ENCODE results near the gene CLCNKA.
A peak's percentile ranks its signal among the peaks of the same experiment; 100 is the strongest.
"Not testable (repeated sequence)": the region's sequence is repeated elsewhere in the genome, so short reads cannot be mapped to it uniquely, and the experiment has no call there.

Gene CLCNKA

DNA sequence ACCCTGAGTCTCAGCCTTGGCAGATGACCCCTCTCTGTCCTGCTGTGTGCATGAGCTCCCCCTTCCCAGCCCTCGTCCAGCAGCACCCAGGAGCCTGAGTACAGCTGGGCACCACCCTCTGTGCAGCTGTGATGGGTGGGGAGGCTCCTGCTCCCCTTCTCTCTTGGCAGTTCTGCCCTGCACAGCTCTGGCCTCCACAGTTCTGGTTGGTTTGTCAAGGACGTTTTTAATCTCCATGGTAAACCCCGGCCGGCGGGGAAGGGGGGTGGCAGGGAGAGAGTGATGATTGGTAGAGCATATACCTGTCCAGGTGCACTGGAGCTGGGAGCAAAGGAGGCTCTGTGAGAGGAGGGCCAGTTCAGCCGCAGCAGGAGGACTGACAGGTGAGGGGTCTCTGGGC lies at the start of gene CLCNKA:
Gene CLCNKA, plus strand, starts transcription at position 356 of the 400 bp plus-strand sequence. CDS start 584 bp downstream, outside the sequence.
- no peak for DNase-seq

- no peak for DNase-seq
Measured at GRCh38 chr1:15972409-15972808, 49.4 kb upstream of the CLCNKA start.

DNA sequence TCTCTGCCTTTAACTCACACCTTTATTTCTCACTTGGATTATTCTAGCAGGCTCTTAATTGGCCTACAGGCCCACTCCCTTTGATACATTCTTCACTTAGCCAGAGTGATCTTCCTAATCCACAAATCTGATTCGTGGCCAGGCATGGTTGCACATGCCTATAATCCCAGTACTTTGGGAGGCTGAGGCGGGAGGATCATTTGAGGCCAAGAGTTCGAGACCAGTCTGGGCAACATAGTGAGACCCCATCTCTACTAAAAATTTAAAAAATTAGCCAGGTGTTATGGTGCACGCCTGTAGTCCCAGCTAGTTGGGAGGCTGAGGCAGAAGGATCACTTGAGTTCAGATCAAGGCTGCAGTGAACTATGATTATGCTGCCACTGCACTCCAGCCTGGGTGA lies 48.1 kb upstream of the CLCNKA start:
- no peak for DNase-seq

DNA sequence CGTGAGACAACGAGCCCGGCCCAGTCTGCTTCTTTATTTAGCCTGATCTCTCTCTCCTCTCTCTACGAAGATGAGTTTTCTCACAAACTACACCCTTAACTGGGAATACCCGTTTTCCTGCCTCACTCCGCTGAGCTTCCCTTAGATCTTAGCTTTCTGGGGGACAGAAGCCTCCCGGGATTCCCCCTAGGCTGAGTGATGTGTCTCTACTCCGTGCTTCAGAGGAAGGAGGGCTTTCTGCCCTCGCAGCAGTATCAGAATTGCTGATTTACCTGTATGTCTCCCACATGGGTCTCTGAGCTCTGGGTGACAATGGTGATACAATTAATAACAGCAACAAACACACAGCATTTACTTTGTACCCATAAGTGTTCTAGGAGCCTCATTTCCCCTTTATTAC lies 47.0 kb upstream of the CLCNKA start:
- DNase-seq: peak; percentile 30 to 49

DNA sequence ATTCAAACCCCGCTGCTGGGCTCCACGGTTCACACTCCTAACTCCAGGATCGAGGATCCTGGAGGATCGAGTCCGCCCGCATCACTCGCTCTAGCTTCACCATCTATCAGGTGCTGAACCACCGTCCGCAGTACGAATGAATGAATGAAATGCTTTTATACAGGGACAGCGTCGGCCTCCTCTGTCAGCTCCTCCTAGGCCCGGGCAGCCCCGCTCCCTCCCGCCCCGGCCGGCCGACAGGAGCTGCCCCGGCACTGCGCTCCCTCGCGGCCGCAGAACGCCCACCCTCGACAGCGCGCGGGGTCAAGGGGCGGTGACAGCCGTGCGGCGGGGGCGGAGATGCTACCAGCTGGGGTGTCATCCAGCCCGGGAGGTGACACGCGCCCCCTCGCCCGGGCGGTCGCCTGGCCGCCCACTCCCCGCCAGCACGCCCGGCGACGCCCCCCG lies 46.5 kb upstream of the CLCNKA start:
- peak; percentile 79 to 81 for DNase-seq

DNA sequence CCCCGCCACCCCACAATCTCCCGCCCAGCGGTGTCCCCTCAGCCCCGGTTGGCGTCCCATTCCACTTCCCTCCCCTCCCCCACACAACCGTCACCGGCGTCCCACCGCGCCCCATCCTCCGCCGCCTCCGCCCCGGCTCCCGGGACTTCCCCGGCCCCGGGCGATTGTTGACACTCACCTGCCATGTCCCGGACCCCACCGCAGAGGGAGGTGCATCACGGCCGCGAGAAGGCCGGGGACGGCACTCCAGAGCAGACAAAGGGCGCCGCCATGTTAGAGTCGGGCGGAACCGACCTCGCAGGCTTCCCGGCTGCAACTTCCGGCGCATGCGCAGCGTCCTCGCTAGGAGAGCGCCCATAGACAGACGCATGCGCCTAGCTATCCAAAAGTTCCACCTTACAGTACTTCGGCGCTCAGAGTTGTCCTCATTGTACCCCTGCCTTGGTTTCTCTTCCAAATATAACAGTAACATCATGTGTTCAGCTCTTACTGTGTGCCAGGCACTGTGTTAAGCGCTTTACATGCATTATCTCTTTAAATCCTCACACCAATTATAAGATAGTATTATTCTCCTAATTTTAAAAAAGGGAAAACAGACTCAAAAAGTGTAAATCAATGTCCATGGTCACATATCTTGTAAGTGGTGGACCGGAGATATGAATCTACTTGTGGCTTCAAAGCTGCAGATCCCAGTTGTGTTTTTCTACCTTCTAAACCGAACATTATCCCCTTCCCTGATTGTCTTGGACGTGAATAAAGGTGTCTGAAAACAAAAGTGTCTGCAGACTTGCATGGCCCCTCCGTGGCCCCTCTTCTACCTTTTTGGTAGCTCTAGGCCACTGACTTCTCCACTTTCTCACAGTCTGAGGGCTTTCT lies 45.8 kb upstream of the CLCNKA start, which contains the start of gene ZBTB17:
Gene ZBTB17, minus strand, starts transcription at position 297 of the 876 bp plus-strand sequence. CDS start 27,606 bp downstream, outside the sequence.
- DNase-seq: peak; percentile 96 to 97

DNA sequence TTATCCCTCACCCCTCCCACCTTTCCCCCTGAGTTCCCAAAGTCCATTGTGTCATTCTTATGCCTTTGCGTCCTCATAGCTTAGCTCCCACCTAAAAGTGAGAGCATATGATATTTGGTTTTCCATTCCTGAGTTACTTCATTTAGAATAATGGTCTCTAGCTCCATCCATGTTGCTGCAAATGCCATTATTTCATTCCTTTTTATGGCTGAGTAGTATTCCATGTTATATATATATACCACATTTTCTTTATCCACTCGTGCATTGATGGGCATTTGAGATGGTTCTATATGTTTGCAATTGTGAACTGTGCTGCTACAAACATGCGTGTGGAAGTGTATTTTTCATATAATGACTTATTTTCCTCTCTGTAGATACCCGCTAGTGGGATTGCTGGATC lies 43.9 kb upstream of the CLCNKA start:
- DNase-seq: not testable (repeated sequence)

GRCh38 chr1:15981679-15982078 lies 40.2 kb upstream of the CLCNKA start:
- DNase-seq: no peak

DNA sequence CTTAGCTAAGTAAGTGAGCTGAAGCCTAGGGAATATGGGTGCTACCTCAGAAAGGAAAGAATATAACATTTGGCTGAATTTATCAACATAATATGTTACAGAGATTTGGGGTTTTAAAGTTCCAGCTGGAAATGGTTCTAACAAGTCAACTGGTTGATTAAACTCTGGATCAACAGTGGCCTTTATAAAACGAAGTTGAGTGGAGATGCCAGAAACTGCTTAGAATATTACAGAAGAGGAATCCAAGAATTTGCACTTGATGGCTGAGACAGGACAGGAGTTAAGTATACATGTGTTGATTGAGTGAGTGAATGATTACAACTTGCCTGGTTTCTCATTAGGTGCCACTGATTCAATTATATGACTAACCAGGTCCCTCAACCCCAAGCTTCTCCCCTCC lies 38.6 kb upstream of the CLCNKA start:
- no peak for DNase-seq

GRCh38 chr1:15985611-15986297 lies 36.1 kb upstream of the CLCNKA start:
- no peak for DNase-seq

DNA sequence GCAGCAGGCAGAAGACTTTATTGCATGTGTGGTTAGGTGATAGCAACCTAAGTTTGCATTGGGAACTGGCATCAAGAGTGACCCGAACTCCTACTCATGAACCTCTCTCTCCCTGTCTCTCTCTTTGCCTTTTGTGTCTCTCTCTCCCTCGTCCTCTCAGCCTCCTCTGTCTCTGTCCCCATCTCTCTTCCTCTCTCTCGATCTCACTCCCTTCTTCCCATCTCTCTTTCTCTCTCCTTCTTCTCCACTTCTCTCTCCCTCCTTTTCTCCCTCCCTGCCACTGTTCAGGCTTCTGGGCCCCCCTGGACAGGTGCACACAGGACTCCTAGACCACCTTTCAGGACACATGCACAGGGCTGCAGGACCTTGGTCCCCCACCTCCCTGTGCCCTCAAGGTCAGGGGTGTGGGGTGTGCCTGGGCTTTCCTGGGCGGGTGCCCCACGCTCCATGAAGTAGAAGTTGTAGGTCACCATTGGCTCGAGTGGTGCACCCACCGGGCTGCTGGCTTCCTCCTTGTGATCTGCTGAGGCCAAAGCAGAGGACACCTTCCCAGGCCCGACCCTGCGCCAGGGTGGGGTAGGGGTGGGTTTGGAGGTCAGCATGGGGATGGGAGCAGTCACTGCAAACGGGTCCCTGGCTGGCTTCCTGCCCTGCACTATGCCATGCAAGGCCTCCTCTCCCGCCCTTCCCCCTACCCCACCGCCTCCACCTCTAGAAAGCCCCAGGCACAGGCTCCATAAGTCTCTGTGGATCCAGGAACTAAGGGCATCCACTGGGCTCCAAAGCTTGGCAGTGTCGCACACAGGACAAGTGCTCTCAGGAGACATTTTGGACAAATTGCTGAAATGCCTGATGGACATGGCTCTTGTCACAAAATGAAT lies 32.7 kb upstream of the CLCNKA start:
- no peak for DNase-seq

- no peak for DNase-seq
Measured at GRCh38 chr1:15989776-15990175, 32.1 kb upstream of the CLCNKA start.

- no peak for DNase-seq
Measured at GRCh38 chr1:15991427-15992186, 30.2 kb upstream of the CLCNKA start.

GRCh38 chr1:15992187-15992553 lies 29.7 kb upstream of the CLCNKA start:
- no peak for DNase-seq

- DNase-seq: no peak
Measured at GRCh38 chr1:15992582-15993500, 29.0 kb upstream of the CLCNKA start.

DNA sequence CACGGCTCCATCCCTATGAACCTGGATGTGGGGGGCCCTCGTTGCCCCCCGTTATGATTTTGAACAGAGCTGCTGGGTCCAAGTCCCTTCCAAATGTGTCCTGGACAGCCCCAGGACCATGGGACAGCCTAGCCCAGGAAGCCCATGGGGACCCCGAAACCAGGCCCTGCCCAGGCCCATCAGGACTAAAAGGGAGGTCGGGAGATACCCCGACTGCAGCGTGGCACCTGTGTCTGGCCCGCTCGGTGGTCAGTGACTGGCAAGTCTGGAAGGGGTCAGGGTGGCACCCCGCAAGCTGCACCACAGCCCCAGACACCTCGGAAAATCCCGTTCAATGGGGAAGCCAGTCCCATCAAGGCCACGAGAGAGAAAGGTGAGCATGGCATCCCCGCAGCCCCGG lies 28.2 kb upstream of the CLCNKA start:
- DNase-seq: no peak

GRCh38 chr1:15994081-15994480 lies 27.8 kb upstream of the CLCNKA start:
- no peak for DNase-seq

GRCh38 chr1:15994590-15995351 lies 27.1 kb upstream of the CLCNKA start:
- DNase-seq: peak; percentile 58 to 66

DNA sequence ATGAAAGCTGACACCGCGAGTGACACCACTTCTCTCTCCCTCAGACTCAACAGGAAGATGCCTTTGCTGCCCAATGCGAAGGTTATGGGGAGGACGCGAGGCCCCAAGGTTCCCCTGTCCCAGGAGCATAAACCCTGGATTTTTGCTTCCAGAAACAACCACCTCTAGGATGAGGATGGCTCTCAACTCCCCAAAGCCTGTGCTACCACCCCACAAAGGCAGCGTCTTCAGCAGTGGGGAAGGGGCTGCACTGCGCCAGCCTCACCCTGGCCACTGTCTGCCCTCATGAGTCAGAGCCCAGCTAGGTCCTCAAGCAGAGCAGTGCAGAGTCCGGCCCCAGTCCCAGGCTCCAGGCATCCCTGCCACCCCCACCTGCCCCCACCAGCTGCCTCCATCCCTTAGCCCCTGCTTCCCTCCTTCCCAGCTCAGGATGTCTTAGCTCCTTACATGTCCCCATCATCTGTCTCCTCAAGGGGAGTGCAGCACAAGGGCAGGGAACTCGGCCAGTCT lies 24.7 kb upstream of the CLCNKA start:
- DNase-seq: no peak

Measured in stimulated activated CD4-positive, alpha-beta T cell treated with anti-CD3 and anti-CD28 coated beads, Interleukin-2, amount 100 ng/mL, for 24 hours (primary cell).